HEK293T (cell line): Measurements from ENCODE around the gene SRD5A1.

Source experiments
- CTCF ChIA-PET: fragments of 350-600 bp; formaldehyde crosslinking; extraction: SDS; loops from one replicate; lab custom pipeline; 2021; ENCODE audit warnings: antibody characterized with exemption, inconsistent platforms; lab: Yijun Ruan, JAX
- POLR2A ChIA-PET: fragments of 350-600 bp; formaldehyde crosslinking; extraction: SDS; loops from one replicate; lab custom pipeline; 2020; ENCODE audit warnings: antibody characterized with exemption, inconsistent platforms; lab: Yijun Ruan, JAX
- DNase-seq: peaks from one replicate; pipeline ENCODE4 v3.0.0; 2012; ENCODE audit warnings: mixed read lengths; ENCODE audit errors: extremely low spot score
- ARNT ChIP-seq: fragments of 450-650 bp; IDR thresholded peaks from 2 replicates; pipeline ENCODE4 v1.6.1; 2017; ENCODE audit warnings: mild to moderate bottlenecking
- BHLHE40 ChIP-seq: fragments of 450-650 bp; IDR thresholded peaks from 2 replicates; pipeline ENCODE4 v1.6.1; 2016; ENCODE audit warnings: mild to moderate bottlenecking, moderate library complexity, borderline replicate concordance
- CTBP1 ChIP-seq: fragments of 450-650 bp; IDR thresholded peaks from 2 replicates; pipeline ENCODE4 v1.6.1; 2016; ENCODE audit warnings: borderline replicate concordance
- ELF4 ChIP-seq: fragments of 450-650 bp; IDR thresholded peaks from 2 replicates; pipeline ENCODE4 v1.6.1; 2017; ENCODE audit warnings: antibody characterized with exemption
- FOXA1 ChIP-seq: fragments of 450-650 bp; IDR thresholded peaks from 2 replicates; pipeline ENCODE4 v1.6.1; 2016; ENCODE audit warnings: mild to moderate bottlenecking
- FOXK2 ChIP-seq: fragments of 450-650 bp; IDR thresholded peaks from 2 replicates; pipeline ENCODE4 v1.6.1; 2016; ENCODE audit warnings: mild to moderate bottlenecking
- FOXM1 ChIP-seq: fragments of 450-650 bp; IDR thresholded peaks from 2 replicates; pipeline ENCODE4 v1.6.1; 2017; ENCODE audit warnings: mild to moderate bottlenecking, borderline replicate concordance
- HDGF ChIP-seq: fragments of 450-650 bp; IDR thresholded peaks from 2 replicates; pipeline ENCODE4 v1.6.1; 2017; ENCODE audit warnings: antibody characterized with exemption, borderline replicate concordance
- L3MBTL2 ChIP-seq: fragments of 450-650 bp; conservative IDR thresholded peaks from 2 replicates; pipeline ENCODE4 v1.6.1; 2016; ENCODE audit warnings: mild to moderate bottlenecking
- LEF1 ChIP-seq: fragments of 450-650 bp; IDR thresholded peaks from 2 replicates; pipeline ENCODE4 v1.6.1; 2017; ENCODE audit warnings: mild to moderate bottlenecking, borderline replicate concordance
- NFRKB ChIP-seq: fragments of 450-650 bp; IDR thresholded peaks from 2 replicates; pipeline ENCODE4 v1.6.1; 2016; ENCODE audit warnings: mild to moderate bottlenecking, moderate library complexity
- PKNOX1 ChIP-seq: fragments of 450-650 bp; IDR thresholded peaks from 2 replicates; pipeline ENCODE4 v1.6.1; 2016
- SP1 ChIP-seq: fragments of 450-650 bp; IDR thresholded peaks from 2 replicates; pipeline ENCODE4 v1.6.1; 2017
- SUZ12 ChIP-seq: fragments of 450-650 bp; IDR thresholded peaks from 2 replicates; pipeline ENCODE4 v1.6.1; 2016; ENCODE audit warnings: mild to moderate bottlenecking
- TARDBP ChIP-seq: fragments of 450-650 bp; IDR thresholded peaks from 2 replicates; pipeline ENCODE4 v1.6.1; 2016
- ZNF384 ChIP-seq: fragments of 450-650 bp; IDR thresholded peaks from 2 replicates; pipeline ENCODE4 v1.6.1; 2016

SRD5A1 gene

GRCh38 chr5:6715758-6716628 is 82.8 kb downstream of the SRD5A1 start:
- POLR2A ChIA-PET: interaction anchor here (0.7 kb wide), 1 partner anchor 12 kb away, joined by 3 read pairs; no protein-coding TSS in a partner anchor
- TF ChIP-seq SUZ12 (no peak), PKNOX1 (no peak), BHLHE40 (no peak), FOXM1 (no peak), ARNT (no peak)
- no peak for DNase-seq
- CTCF ChIA-PET: no interaction called here

DNA sequence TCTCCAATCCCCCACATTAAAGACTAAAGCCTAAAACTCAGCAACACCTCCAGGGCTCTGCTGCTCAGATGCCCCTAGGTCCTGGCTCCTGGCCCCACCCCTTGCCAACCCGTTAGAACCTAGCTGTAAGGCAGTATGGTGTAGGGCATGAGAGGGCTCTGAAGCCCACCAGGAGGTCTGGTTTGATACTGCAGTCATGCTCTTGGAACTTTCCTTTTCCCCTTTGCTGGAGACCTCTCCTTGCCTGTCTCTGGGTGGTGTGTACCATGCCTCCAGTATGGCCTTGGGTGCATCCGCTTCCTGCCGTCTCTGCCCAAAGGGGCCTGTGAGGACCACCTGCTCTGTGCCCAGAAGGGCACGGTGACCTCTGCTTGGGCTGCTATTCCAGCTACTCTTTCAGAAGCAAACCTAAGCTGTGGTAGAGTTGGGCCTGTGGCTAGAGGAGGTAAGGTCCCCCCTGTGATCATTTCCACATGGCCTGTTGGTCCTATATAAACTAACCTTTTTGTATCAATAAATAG is 83.4 kb downstream of the SRD5A1 start:
- no peak for DNase-seq
- POLR2A ChIA-PET: interaction anchor here (0.7 kb wide), 1 partner anchor 12 kb away, joined by 3 read pairs; no protein-coding TSS in a partner anchor
- TF ChIP-seq ZNF384: no peak
- TF ChIP-seq FOXK2: no peak
- no peak for TF ChIP-seq SUZ12
- no peak for TF ChIP-seq L3MBTL2
- TF ChIP-seq ELF4: no peak
- TF ChIP-seq LEF1: no peak
- TF ChIP-seq ARNT: no peak
- no peak for TF ChIP-seq HDGF
- TF ChIP-seq FOXA1: no peak
- no peak for TF ChIP-seq SP1
- TF ChIP-seq FOXM1: no peak
- TF ChIP-seq BHLHE40: no peak
- TF ChIP-seq CTBP1: no peak
- no peak for TF ChIP-seq TARDBP
- no peak for TF ChIP-seq PKNOX1
- no peak for TF ChIP-seq NFRKB
- CTCF ChIA-PET: no interaction called here

DNA sequence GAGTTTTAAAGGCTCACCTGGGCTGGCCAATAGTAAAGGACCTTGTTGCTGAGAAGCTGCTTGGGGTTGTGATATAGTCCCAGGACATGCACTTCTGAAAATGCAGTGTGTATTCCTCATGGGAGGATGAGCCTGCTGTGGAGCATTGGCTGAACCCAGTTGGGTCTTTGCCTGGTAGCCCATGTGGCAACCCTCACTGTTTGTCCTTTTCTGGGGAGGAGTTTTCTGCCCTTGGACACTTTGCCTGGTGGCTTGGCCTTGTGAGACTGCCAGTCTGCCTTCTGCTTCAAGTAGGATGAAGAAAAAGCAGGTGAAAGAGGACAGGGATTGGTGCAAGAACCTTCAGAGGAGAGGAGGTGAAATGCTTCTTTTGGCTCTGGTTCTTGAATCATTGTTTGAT is 84.0 kb downstream of the SRD5A1 start:
- ChIA-PET POLR2A (interaction anchor here (1.3 kb wide), 1 partner anchor 84 kb away, joined by 5 read pairs; the partner anchor contains the start of genes NSUN2 and SRD5A1), CTCF (no interaction called here)
- no peak for DNase-seq
- TF ChIP-seq FOXK2 (no peak), BHLHE40 (no peak), FOXA1 (no peak), FOXM1 (no peak), HDGF (no peak), SUZ12 (no peak), NFRKB (no peak), PKNOX1 (no peak), CTBP1 (no peak), TARDBP (no peak), ELF4 (no peak), ZNF384 (no peak)

DNA sequence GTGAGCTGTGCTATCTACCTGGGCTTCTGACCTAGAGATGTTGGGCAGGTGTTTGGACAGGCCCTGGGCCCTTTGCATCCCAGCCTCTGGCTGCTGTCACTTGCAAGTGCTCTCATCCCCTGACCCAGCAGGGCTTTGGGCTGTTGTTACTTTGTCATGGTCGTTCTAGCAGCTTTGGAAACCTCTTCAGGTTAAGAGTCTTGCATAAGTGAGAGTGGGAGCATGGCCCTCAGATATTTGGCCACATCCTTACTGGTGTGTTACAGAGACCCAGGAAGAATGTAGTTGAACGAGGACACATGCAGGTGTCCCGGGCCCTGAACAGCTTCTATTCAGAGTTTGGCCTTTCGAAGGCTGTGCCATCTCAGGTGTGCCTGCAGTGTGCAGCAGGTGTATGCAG is 84.4 kb downstream of the SRD5A1 start:
- TF ChIP-seq PKNOX1 (no peak), FOXM1 (no peak), FOXA1 (no peak), NFRKB (no peak), HDGF (no peak), ARNT (no peak), LEF1 (no peak), ELF4 (no peak), CTBP1 (no peak), TARDBP (no peak), ZNF384 (no peak), BHLHE40 (no peak), L3MBTL2 (no peak), SUZ12 (no peak), SP1 (no peak), FOXK2 (no peak)
- DNase-seq: no peak
- POLR2A ChIA-PET: interaction anchor here (1.3 kb wide), 1 partner anchor 85 kb away, joined by 5 read pairs; the partner anchor contains the start of genes NSUN2 and SRD5A1
- CTCF ChIA-PET: no interaction called here

GRCh38 chr5:6718161-6718681 is 85.0 kb downstream of the SRD5A1 start:
- no peak for DNase-seq
- ChIA-PET POLR2A (interaction anchor here (1.3 kb wide), 1 partner anchor 85 kb away, joined by 5 read pairs; the partner anchor contains the start of genes NSUN2 and SRD5A1), CTCF (interaction anchor here (0.6 kb wide), 1 partner anchor 17 kb away, joined by 6 read pairs; no protein-coding TSS in a partner anchor)
- TF ChIP-seq ELF4: no peak
